K562 (cell line): ENCODE results near the gene GRAMD4. TPM values are rescaled to one million over a fixed set of nuclear protein-coding genes. Genes with fewer than 3 reads are reported as not detected.
A peak's percentile ranks its signal among the peaks of the same experiment; 100 is the strongest.

Experiments used
- ATAC-seq: fragments of 200-7000 bp; cut with Tn5 transposase; 3 replicates; pipeline ENCODE4 v1.9.1; 2020; ENCODE audit warnings: moderate library complexity
- BruUV-seq: library from RNA; stranded (reverse); fragments of 400-500 nt; replicated peaks from 2 replicates; lab custom pipeline; 2021; lab: Mats Ljungman, UMichigan
- CTCF ChIA-PET: fragments of 300-600 bp; formaldehyde crosslinking; extraction: SDS; loops from one replicate; lab custom pipeline; 2021; ENCODE audit warnings: low intra/inter-chr PET ratio; lab: Yijun Ruan, JAX
- POLR2A ChIA-PET: fragments of 300-600, 350-650 bp; sonication (Branson Sonifier 250); formaldehyde crosslinking; extraction: SDS; loops from one replicate; lab custom pipeline; 2021; ENCODE audit warnings: antibody characterized with exemption, inconsistent platforms; lab: Yijun Ruan, JAX
- DNase-seq, 4 experiments: peaks; one replicate each; pipeline versions ENCODE4 v3.0.0 to v3.0.0-alpha.2; 2011 to 2018; ENCODE audit warnings: low spot score in 3 of 4, mixed read lengths in 3 of 4; ENCODE audit errors: extremely low read depth in 1 of 4
- FAIRE-seq: peaks from 2 replicates; lab custom pipeline; 2011; peaks lifted over from hg19 to GRCh38; lab: Jason Lieb, UNC
- H2AFZ ChIP-seq: 2 replicates; pipeline ENCODE4 v1.6.0; 2011; ENCODE audit warnings: low read depth, low read length, control low read depth, inconsistent platforms
- H3K27ac ChIP-seq: fragments of 200-600 bp; 3 replicates; pipeline ENCODE4 v1.8.0; 2011; ENCODE audit warnings: low read depth, mild to moderate bottlenecking, control low read depth, inconsistent platforms, low read length, moderate library complexity, mixed read lengths; ENCODE audit errors: extremely low read depth
- H3K27me3 ChIP-seq, 2 experiments: fragments of 300-600 bp in 1 of 2; 2 replicates in 1 of 2; 3 replicates in 1 of 2; pipeline versions ENCODE4 v1.6.0 to v1.8.0; 2011; ENCODE audit warnings: inconsistent platforms in 2 of 2, low read length in 2 of 2, mild to moderate bottlenecking in 1 of 2, mixed read lengths in 1 of 2, moderate library complexity in 1 of 2; ENCODE audit not compliant: control insufficient read depth in 2 of 2, insufficient read depth in 2 of 2
- H3K36me3 ChIP-seq: fragments of 300-600 bp; 3 replicates; pipeline ENCODE4 v1.8.0; 2011; ENCODE audit warnings: mild to moderate bottlenecking, low read length, inconsistent platforms; ENCODE audit not compliant: control insufficient read depth, insufficient read depth
- H3K4me1 ChIP-seq, 2 experiments: fragments of 200-600 bp in 1 of 2; replicated peaks in 1 of 2; 2 replicates in 1 of 2; 3 replicates in 1 of 2; pipeline versions ENCODE4 v1.5.1 to v1.8.0; 2011; ENCODE audit warnings: inconsistent platforms in 2 of 2, low read length in 2 of 2, mild to moderate bottlenecking in 1 of 2, mixed read lengths in 1 of 2, moderate library complexity in 1 of 2; ENCODE audit not compliant: control insufficient read depth in 2 of 2, insufficient read depth in 2 of 2
- H3K4me2 ChIP-seq: 2 replicates; pipeline ENCODE4 v1.6.1; 2011; ENCODE audit warnings: low read length, control low read depth, inconsistent platforms, mixed read lengths; ENCODE audit not compliant: insufficient read depth
- H3K4me3 ChIP-seq: fragments of 200-600 bp; sonication (generic), shearing (Covaris generic); 2 replicates; pipeline ENCODE4 v1.5.1; 2016; ENCODE audit warnings: control low read depth, inconsistent platforms
- H3K79me2 ChIP-seq: fragments of 200-600 bp; 3 replicates; pipeline ENCODE4 v1.8.0; 2011; ENCODE audit warnings: low read length, inconsistent platforms; ENCODE audit not compliant: control insufficient read depth, insufficient read depth
- H3K9ac ChIP-seq, 2 experiments: 2 replicates each; pipeline versions ENCODE4 v1.6.0 to v1.6.1; 2011; ENCODE audit warnings: low read depth in 2 of 2, low read length in 2 of 2, control low read depth in 1 of 2, inconsistent platforms in 1 of 2, mild to moderate bottlenecking in 1 of 2, mixed read lengths in 1 of 2; ENCODE audit not compliant: insufficient read depth in 1 of 2
- H3K9me1 ChIP-seq: one replicate; pipeline ENCODE4 v1.6.0; 2011; ENCODE audit warnings: inconsistent platforms, mild to moderate bottlenecking, low read length, moderate library complexity; ENCODE audit not compliant: control insufficient read depth, insufficient read depth
- H3K9me3 ChIP-seq: replicated peaks from 2 replicates; pipeline ENCODE4 v1.5.1; 2011; ENCODE audit warnings: low read depth, low read length, inconsistent platforms; ENCODE audit not compliant: control insufficient read depth, insufficient read depth
- H4K20me1 ChIP-seq: replicated peaks from 2 replicates; pipeline ENCODE4 v1.6.1; 2011; ENCODE audit warnings: low read length, inconsistent platforms, mixed read lengths; ENCODE audit not compliant: control insufficient read depth, insufficient read depth
- ATF7 ChIP-seq: fragments of 450-650 bp; IDR thresholded peaks from 2 replicates; pipeline ENCODE4 v1.7.1; 2014; ENCODE audit warnings: mild to moderate bottlenecking, moderate library complexity
- CEBPB ChIP-seq: fragments of 450-650 bp; IDR thresholded peaks from 2 replicates; pipeline ENCODE4 v1.6.1; 2016; ENCODE audit warnings: missing genetic modification characterization, missing compliant biosample characterization
- CHAMP1 ChIP-seq: fragments of 450-650 bp; IDR thresholded peaks from 2 replicates; pipeline ENCODE4 v1.6.1; 2016; ENCODE audit warnings: mild to moderate bottlenecking
- CREB5 ChIP-seq: fragments of 250-450 bp; sonication (Bioruptor Pico); IDR thresholded peaks from 2 replicates; pipeline ENCODE4 v1.5.0; 2020; ENCODE audit warnings: mild to moderate bottlenecking
- CREBBP ChIP-seq: IDR thresholded peaks from one replicate; pipeline ENCODE4 v1.6.1; 2012; ENCODE audit warnings: low read depth, mild to moderate bottlenecking, control low read depth, inconsistent platforms, low read length
- CTCF ChIP-seq, 3 experiments: IDR thresholded peaks in 2 of 3; conservative IDR thresholded peaks in 1 of 3; 2 replicates each; pipeline ENCODE4 v1.5.1; 2011 to 2012; ENCODE audit warnings: low read length in 3 of 3, mild to moderate bottlenecking in 3 of 3, control low read depth in 2 of 3, improper control_type of control experiment in 1 of 3, inconsistent platforms in 1 of 3, low read depth in 1 of 3, mixed read lengths in 1 of 3, moderate library complexity in 1 of 3; ENCODE audit not compliant: insufficient read depth in 2 of 3
- CXXC5 ChIP-seq: fragments of 250-450 bp; sonication (Bioruptor Pico); IDR thresholded peaks from 2 replicates; pipeline ENCODE4 v1.8.0; 2022; ENCODE audit warnings: inconsistent platforms, mild to moderate bottlenecking, moderate library complexity
- ESRRA ChIP-seq: fragments of 450-650 bp; IDR thresholded peaks from 2 replicates; pipeline ENCODE4 v1.6.1; 2014; ENCODE audit warnings: low read depth, mild to moderate bottlenecking, moderate library complexity, borderline replicate concordance
- MCM5 ChIP-seq: fragments of 450-650 bp; IDR thresholded peaks from 2 replicates; pipeline ENCODE4 v1.6.1; 2016; ENCODE audit warnings: low read depth
- PHB ChIP-seq: fragments of 250-450 bp; sonication (Bioruptor Pico); IDR thresholded peaks from 2 replicates; pipeline ENCODE4 v1.5.0; 2021
- PKNOX1 ChIP-seq: fragments of 450-650 bp; IDR thresholded peaks from 2 replicates; pipeline ENCODE4 v1.6.1; 2016
- STAG1 ChIP-seq: sonication (generic); formaldehyde crosslinking; IDR thresholded peaks from 2 replicates; pipeline ENCODE4 v1.5.0; 2020; ENCODE audit warnings: missing genetic modification reagents, borderline replicate concordance
- ZFP30 ChIP-seq: fragments of 250-450 bp; sonication (Bioruptor Pico); IDR thresholded peaks from 2 replicates; pipeline ENCODE4 v1.8.0; 2022; ENCODE audit warnings: moderate library complexity, mild to moderate bottlenecking, inconsistent platforms, borderline replicate concordance
- ZNF316 ChIP-seq: fragments of 450-650 bp; IDR thresholded peaks from 2 replicates; pipeline ENCODE4 v1.6.1; 2016
- WGBS: fragments of 100-300 bp; shearing (Covaris generic); methylation state at CpG from one replicate; pipeline ENCODE4 v1.1.6; 2016; ENCODE audit warnings: low coverage, mixed read lengths; ENCODE audit not compliant: insufficient coverage; ENCODE audit errors: missing lambda C conversion rate; 5-methylcytosine and 5-hydroxymethylcytosine counted together
- in situ Hi-C: fragments of 300-500 bp; cut with MboI; formaldehyde crosslinking; loops from 4 replicates; pipeline ENCODE4 v1.15.0; 2018; ENCODE audit warnings: inconsistent platforms, mixed read lengths
- intact Hi-C: fragments of 100-400 bp; cut with micrococcal nuclease; formaldehyde crosslinking; loops from 2 replicates; pipeline ENCODE4 v1.14.2; 2022
- polyA plus RNA-seq, 8 experiments: library from polyadenylated mRNA; depleted of rRNA in 4 of 8; stranded (reverse) in 5 of 8; unstranded in 3 of 8; fragments of >200 nt; fragmentation: Nextera tagmentation in 2 of 8; fragmentation: Illumina TruSeq in 1 of 8; extraction: Ambion mirVana in 2 of 8; extraction: Trizol in 1 of 8; gene quantifications; 2 replicates each; pipeline versions ENCODE4 v1.2.1 to v1.2.3, GENCODE V29; 2011 to 2014; ENCODE audit warnings: inconsistent platforms in 1 of 8, missing spikeins in 1 of 8
- total RNA-seq, 7 experiments: library from RNA; depleted of rRNA in 6 of 7; stranded (reverse); fragments of >200 nt in 6 of 7; fragmentation: Illumina TruSeq in 2 of 7; extraction: Trizol in 2 of 7; gene quantifications; 2 replicates each; pipeline versions ENCODE4 v1.2.1 to v1.2.3, GENCODE V29; 2011 to 2021; ENCODE audit warnings: low replicate concordance in 1 of 7

The GRAMD4 gene
- total and polyA plus RNA-seq, 9 of the 15 experiments (the other 6 are each of a cell fraction or from before 2014, with no cell fraction given): 0.18 to 44.8 (median 18.6) TPM

GRCh38 chr22:46598224-46598623 is 22.0 kb upstream of the GRAMD4 start (continued):
- no peak for TF ChIP-seq CHAMP1
- TF ChIP-seq CREB5 (CRISPR knock-in tag): no peak

- no peak overlapping the region for H2AFZ ChIP-seq
- H3K9ac ChIP-seq: no peak overlapping the region
- in situ Hi-C loops: no loop called here
- H3K4me3 ChIP-seq: no peak overlapping the region
- 38% methylated on average over 14 of the region's 18 CpGs for WGBS
- H3K27me3 ChIP-seq: no peaks in the 10 kb centered on the region
- no peaks in the 10 kb centered on the region for H3K9me1 ChIP-seq
- no peak overlapping the region for H3K4me2 ChIP-seq
- H3K4me1 ChIP-seq: peaks cover 7 to 40% of the 10 kb centered on the region in 2 experiments; a peak in 3 of 5 replicates
- no peaks in the 10 kb centered on the region for H4K20me1 ChIP-seq
- H3K9me3 ChIP-seq: no peaks in the 10 kb centered on the region
- no peaks in the 10 kb centered on the region for H3K36me3 ChIP-seq
- FAIRE-seq: peak; percentile 26
- no peak overlapping the region for H3K27ac ChIP-seq
- DNase-seq: peak in 1 of 4 experiments; percentile 30
- H3K79me2 ChIP-seq: peaks cover 41% of the 10 kb centered on the region
- no TSS peak for BruUV-seq
- ChIA-PET CTCF (no interaction called here), POLR2A (interaction anchor here (1.0 to 1.2 kb wide), 2 partner anchors 11 to 163 kb away, joined by 3 to 4 read pairs; partner anchors contain the start of gene TBC1D22A)
- peak; percentile 20; the same call in 2 of the 3 replicates for ATAC-seq
- intact Hi-C loops: no loop called here
- TF ChIP-seq STAG1 (CRISPR knock-in tag) (no peak), CEBPB (tag) (peak; percentile 96), ATF7 (0 out of 2 replicates have a peak, but pooled peaks have one; percentile 14), PKNOX1 (no peak), ESRRA (no peak), PHB (CRISPR knock-in tag) (no peak), CTCF (IDR thresholded peaks at IDR 0.05 in 2 of 3, conservative IDR thresholded peaks at IDR 0.05 in 1 of 3; ENCODE audit: insufficient read depth in 2 of 3, low read depth in 1 of 3, low read length in 3 of 3) (0 out of 6 replicates have a peak, but pooled peaks of 1 of the 3 experiments have one; percentile 13), ZFP30 (CRISPR knock-in tag) (no peak), MCM5 (no peak), CREBBP (no peak), ZNF316 (no peak), CXXC5 (CRISPR knock-in tag) (peak; percentile 37)
Observed at GRCh38 chr22:46598737-46599424, 21.3 kb upstream of the GRAMD4 start.
